Trophoblast cell (in vitro differentiated cells and primary cell): ENCODE measurements around the gene GNS.

Experiments used
- DNase-seq, 2 donors: peaks; one replicate each; pipeline ENCODE4 v3.0.0-alpha.2; 2016
- H2AFZ ChIP-seq: 2 replicates; pipeline ENCODE4 v1.6.1; 2013; ENCODE audit warnings: low read length, moderate library complexity, mild to moderate bottlenecking; ENCODE audit not compliant: insufficient read depth, poor library complexity
- H2AK5ac ChIP-seq: 2 replicates; pipeline ENCODE4 v1.6.1; 2013; ENCODE audit warnings: mild to moderate bottlenecking, low read length
- H2BK120ac ChIP-seq: 2 replicates; pipeline ENCODE4 v1.6.1; 2013; ENCODE audit warnings: low read length, mild to moderate bottlenecking, moderate library complexity; ENCODE audit not compliant: insufficient read depth, poor library complexity
- H2BK12ac ChIP-seq: 2 replicates; pipeline ENCODE4 v1.6.1; 2013; ENCODE audit warnings: mild to moderate bottlenecking, low read length, moderate library complexity
- H2BK5ac ChIP-seq: 2 replicates; pipeline ENCODE4 v1.6.1; 2013; ENCODE audit warnings: low read length, low read depth, moderate library complexity, mild to moderate bottlenecking; ENCODE audit not compliant: poor library complexity
- H3K14ac ChIP-seq: 2 replicates; pipeline ENCODE4 v1.6.1; 2013; ENCODE audit warnings: mild to moderate bottlenecking, low read length
- H3K18ac ChIP-seq: 2 replicates; pipeline ENCODE4 v1.6.1; 2013; ENCODE audit warnings: mild to moderate bottlenecking, low read length
- H3K23ac ChIP-seq: 2 replicates; pipeline ENCODE4 v1.6.1; 2013; ENCODE audit warnings: low read length
- H3K27ac ChIP-seq: 2 replicates; pipeline ENCODE4 v1.5.1; 2013; ENCODE audit warnings: low read depth, mild to moderate bottlenecking, inconsistent platforms, low read length, moderate library complexity
- H3K27me3 ChIP-seq: 2 replicates; pipeline ENCODE4 v1.6.1; 2013; ENCODE audit warnings: inconsistent platforms, mild to moderate bottlenecking, low read length, moderate library complexity; ENCODE audit not compliant: insufficient read depth
- H3K36me3 ChIP-seq, 2 experiments: 1 replicate in 1 of 2; 2 replicates in 1 of 2; pipeline ENCODE4 v1.6.1; 2013; ENCODE audit warnings: low read length in 2 of 2, mild to moderate bottlenecking in 2 of 2, moderate library complexity in 1 of 2; ENCODE audit not compliant: insufficient read depth in 2 of 2, control insufficient read depth in 1 of 2
- H3K4ac ChIP-seq: 2 replicates; pipeline ENCODE4 v1.6.1; 2013; ENCODE audit warnings: low read depth, mild to moderate bottlenecking, low read length, moderate library complexity
- H3K4me1 ChIP-seq, 2 experiments: 1 replicate in 1 of 2; 2 replicates in 1 of 2; pipeline ENCODE4 v1.6.1; 2013; ENCODE audit warnings: low read length in 2 of 2, mild to moderate bottlenecking in 2 of 2, moderate library complexity in 1 of 2; ENCODE audit not compliant: insufficient read depth in 2 of 2, control insufficient read depth in 1 of 2
- H3K4me2 ChIP-seq: 2 replicates; pipeline ENCODE4 v1.6.1; 2013; ENCODE audit warnings: inconsistent platforms, mild to moderate bottlenecking, low read length, moderate library complexity
- H3K4me3 ChIP-seq: 2 replicates; pipeline ENCODE4 v1.5.1; 2013; ENCODE audit warnings: mild to moderate bottlenecking, low read depth, low read length, inconsistent platforms
- H3K79me1 ChIP-seq: one replicate; pipeline ENCODE4 v1.6.1; 2013; ENCODE audit warnings: low read length
- H3K79me2 ChIP-seq: 2 replicates; pipeline ENCODE4 v1.6.1; 2013; ENCODE audit warnings: low read length, mild to moderate bottlenecking; ENCODE audit not compliant: control insufficient read depth, insufficient read depth, poor library complexity
- H3K9ac ChIP-seq: 2 replicates; pipeline ENCODE4 v1.6.1; 2013; ENCODE audit warnings: mild to moderate bottlenecking, low read length
- H3K9me3 ChIP-seq: 2 replicates; pipeline ENCODE4 v1.6.1; 2013; ENCODE audit warnings: low read depth, mild to moderate bottlenecking, control low read depth, inconsistent platforms, low read length; ENCODE audit not compliant: insufficient read depth
- H4K12ac ChIP-seq: 2 replicates; pipeline ENCODE4 v1.6.1; 2013; ENCODE audit warnings: low read depth, mild to moderate bottlenecking, low read length, moderate library complexity
- H4K8ac ChIP-seq: 2 replicates; pipeline ENCODE4 v1.6.1; 2013; ENCODE audit warnings: low read depth, mild to moderate bottlenecking, low read length, moderate library complexity
- H4K91ac ChIP-seq: one replicate; pipeline ENCODE4 v1.6.1; 2013; ENCODE audit warnings: low read depth, mild to moderate bottlenecking, low read length, moderate library complexity
- WGBS: extraction: QIAGEN DNeasy Blood & Tissue Kit; methylation state at CpG from one replicate; pipeline ENCODE4 v1.1.7; 2013; ENCODE audit warnings: missing lambda C conversion rate; ENCODE audit not compliant: insufficient read length, insufficient coverage; ENCODE audit errors: extremely low coverage; 5-methylcytosine and 5-hydroxymethylcytosine counted together

Gene GNS

GRCh38 chr12:64746663-64747062, 12.5 kb downstream of the GNS start:
- H3K36me3 ChIP-seq = peaks cover 14 to 18% of the 10 kb centered on the region in 2 experiments
- no peak overlapping the region for H4K8ac ChIP-seq
- no peaks in the 10 kb centered on the region for H3K9me3 ChIP-seq
- H3K79me1 ChIP-seq = peaks cover 2% of the 10 kb centered on the region
- no peaks in the 10 kb centered on the region for H3K79me2 ChIP-seq
- H2BK12ac ChIP-seq = no peak overlapping the region
- no peak overlapping the region for H3K18ac ChIP-seq
- no peak overlapping the region for H3K9ac ChIP-seq
- WGBS = 100% methylated on average over 1 of the region's 2 CpGs
- no peak overlapping the region for H3K4me2 ChIP-seq
- no peak overlapping the region for H3K23ac ChIP-seq
- no peak overlapping the region for H2AFZ ChIP-seq
- no peak overlapping the region for H2BK5ac ChIP-seq
- H2AK5ac ChIP-seq = no peak overlapping the region
- H2BK120ac ChIP-seq = no peak overlapping the region
- H3K14ac ChIP-seq = no peak overlapping the region
- no peak overlapping the region for H4K12ac ChIP-seq
- H3K27me3 ChIP-seq = no peaks in the 10 kb centered on the region
- no peak overlapping the region for H3K4ac ChIP-seq
- DNase-seq = peak in 1 of 2 donors; percentile 23
- no peak overlapping the region for H4K91ac ChIP-seq
- H3K4me3 ChIP-seq = no peak overlapping the region
- H3K4me1 ChIP-seq = peaks cover 0 to 6% of the 10 kb centered on the region in 2 experiments
- H3K27ac ChIP-seq = no peak overlapping the region

GRCh38 chr12:64745980-64746379, 13.2 kb downstream of the GNS start:
- Histone ChIP-seq H3K4me1 (peaks cover 0 to 6% of the 10 kb centered on the region in 2 experiments), H4K12ac (no peak overlapping the region), H2BK120ac (no peak overlapping the region), H3K4me3 (no peak overlapping the region), H4K8ac (no peak overlapping the region), H2BK12ac (no peak overlapping the region), H3K36me3 (peaks cover 14 to 19% of the 10 kb centered on the region in 2 experiments), H3K9ac (no peak overlapping the region), H3K4ac (no peak overlapping the region), H2AFZ (no peak overlapping the region), H3K27me3 (no peaks in the 10 kb centered on the region), H3K79me2 (no peaks in the 10 kb centered on the region), H3K14ac (no peak overlapping the region), H3K9me3 (no peaks in the 10 kb centered on the region), H3K4me2 (no peak overlapping the region), H3K23ac (no peak overlapping the region), H4K91ac (peak overlapping the region; percentile 1), H2BK5ac (no peak overlapping the region), H3K79me1 (peaks cover 2% of the 10 kb centered on the region), H3K18ac (no peak overlapping the region), H2AK5ac (no peak overlapping the region), H3K27ac (no peak overlapping the region)
- no peak for DNase-seq
- WGBS = no CpG with 5 or more reads among the region's 2 CpGs

- H3K4me2 ChIP-seq = no peak overlapping the region
- H3K27me3 ChIP-seq = no peaks in the 10 kb centered on the region
- H2AK5ac ChIP-seq = no peak overlapping the region
- H3K9me3 ChIP-seq = no peaks in the 10 kb centered on the region
- H3K9ac ChIP-seq = no peak overlapping the region
- H3K4ac ChIP-seq = no peak overlapping the region
- H2BK12ac ChIP-seq = no peak overlapping the region
- no peaks in the 10 kb centered on the region for H3K79me2 ChIP-seq
- H3K36me3 ChIP-seq = peaks cover 12 to 17% of the 10 kb centered on the region in 2 experiments
- H3K4me1 ChIP-seq = peaks cover 0 to 6% of the 10 kb centered on the region in 2 experiments
- H2AFZ ChIP-seq = no peak overlapping the region
- no peak overlapping the region for H4K91ac ChIP-seq
- DNase-seq = no peak
- H3K27ac ChIP-seq = no peak overlapping the region
- H4K8ac ChIP-seq = no peak overlapping the region
- H3K14ac ChIP-seq = no peak overlapping the region
- no peak overlapping the region for H3K18ac ChIP-seq
- H4K12ac ChIP-seq = no peak overlapping the region
- peaks cover 2% of the 10 kb centered on the region for H3K79me1 ChIP-seq
- H3K23ac ChIP-seq = no peak overlapping the region
- H3K4me3 ChIP-seq = no peak overlapping the region
- WGBS = no CpG with 5 or more reads among the region's 7 CpGs
- H2BK5ac ChIP-seq = no peak overlapping the region
- H2BK120ac ChIP-seq = no peak overlapping the region
These were observed 13.9 kb downstream of the GNS start for GRCh38 chr12:64745259-64745807.

GRCh38 chr12:64744422-64745258, 14.6 kb downstream of the GNS start:
- no peak overlapping the region for H3K23ac ChIP-seq
- peaks cover 0 to 6% of the 10 kb centered on the region in 2 experiments for H3K4me1 ChIP-seq
- H4K91ac ChIP-seq = no peak overlapping the region
- H3K18ac ChIP-seq = no peak overlapping the region
- no peak overlapping the region for H3K9ac ChIP-seq
- WGBS = no CpG with 5 or more reads among the region's 5 CpGs
- no peak overlapping the region for H3K14ac ChIP-seq
- no peak overlapping the region for H2BK120ac ChIP-seq
- H2BK5ac ChIP-seq = no peak overlapping the region
- peaks cover 2% of the 10 kb centered on the region for H3K79me1 ChIP-seq
- no peaks in the 10 kb centered on the region for H3K9me3 ChIP-seq
- H3K4ac ChIP-seq = no peak overlapping the region
- H2AK5ac ChIP-seq = no peak overlapping the region
- H3K36me3 ChIP-seq = peaks cover 11% of the 10 kb centered on the region in 2 experiments
- no peak overlapping the region for H2AFZ ChIP-seq
- no peak overlapping the region for H4K12ac ChIP-seq
- H3K79me2 ChIP-seq = no peaks in the 10 kb centered on the region
- H3K4me3 ChIP-seq = no peak overlapping the region
- no peak overlapping the region for H3K4me2 ChIP-seq
- H3K27ac ChIP-seq = peak overlapping the region; percentile 20
- no peak overlapping the region for H2BK12ac ChIP-seq
- no peak overlapping the region for H4K8ac ChIP-seq
- DNase-seq = peak in 1 of 2 donors; percentile 50
- H3K27me3 ChIP-seq = no peaks in the 10 kb centered on the region
